Hepatocyte (in vitro differentiated cells): ENCODE measurements around the gene ZBTB16. TPM values are rescaled to one million over a fixed set of nuclear protein-coding genes. Genes with fewer than 3 reads are reported as not detected.

Experiments
- DNase-seq: peaks from one replicate; pipeline ENCODE4 v3.0.0-alpha.2; 2016; ENCODE audit warnings: low spot score
- H2AFZ ChIP-seq: fragments of 200-600 bp; sonication (generic); 2 replicates; pipeline ENCODE4 v1.6.0; 2016; ENCODE audit warnings: antibody characterized with exemption, mild to moderate bottlenecking
- H3K27ac ChIP-seq: fragments of 200-600 bp; sonication (generic); 2 replicates; pipeline ENCODE4 v1.5.1; 2016; ENCODE audit warnings: mild to moderate bottlenecking
- H3K27me3 ChIP-seq: fragments of 200-600 bp; sonication (generic); 2 replicates; pipeline ENCODE4 v1.6.1; 2016
- H3K36me3 ChIP-seq: fragments of 200-600 bp; sonication (generic); replicated peaks from 2 replicates; pipeline ENCODE4 v1.5.1; 2016; ENCODE audit warnings: low read depth; ENCODE audit not compliant: insufficient read depth
- H3K4me1 ChIP-seq: fragments of 200-600 bp; sonication (generic); 2 replicates; pipeline ENCODE4 v1.5.1; 2016; ENCODE audit warnings: mild to moderate bottlenecking, moderate library complexity; ENCODE audit not compliant: insufficient read depth
- H3K4me2 ChIP-seq: fragments of 200-600 bp; sonication (generic); 2 replicates; pipeline ENCODE4 v1.6.0; 2016
- H3K4me3 ChIP-seq: fragments of 200-600 bp; sonication (generic); 2 replicates; pipeline ENCODE4 v1.5.1; 2016; ENCODE audit warnings: mild to moderate bottlenecking
- H3K79me2 ChIP-seq: fragments of 200-600 bp; sonication (generic); 2 replicates; pipeline ENCODE4 v1.6.0; 2017; ENCODE audit warnings: mild to moderate bottlenecking
- H3K9me2 ChIP-seq: fragments of 200-600 bp; sonication (generic); replicated peaks from 2 replicates; pipeline ENCODE4 v1.6.0; 2017; ENCODE audit warnings: mild to moderate bottlenecking; ENCODE audit not compliant: insufficient read depth
- H3K9me3 ChIP-seq: fragments of 200-600 bp; sonication (generic); 2 replicates; pipeline ENCODE4 v1.5.1; 2016; ENCODE audit warnings: low read depth, mild to moderate bottlenecking
- H4K20me1 ChIP-seq: fragments of 200-600 bp; sonication (generic); 2 replicates; pipeline ENCODE4 v1.6.0; 2016; ENCODE audit warnings: mild to moderate bottlenecking; ENCODE audit not compliant: insufficient read depth, poor library complexity, severe bottlenecking
- CTCF ChIP-seq: fragments of 200-600 bp; sonication (generic); IDR thresholded peaks from 2 replicates; pipeline ENCODE4 v1.5.1; 2016; ENCODE audit warnings: antibody characterized with exemption, mild to moderate bottlenecking; ENCODE audit not compliant: poor library complexity
- EZH2 ChIP-seq: fragments of 200-600 bp; sonication (generic); IDR thresholded peaks from 2 replicates; pipeline ENCODE4 v1.6.1; 2016; ENCODE audit warnings: antibody characterized with exemption, mild to moderate bottlenecking, borderline replicate concordance
- EZH2phosphoT487 ChIP-seq: fragments of 200-600 bp; sonication (generic); IDR thresholded peaks from one replicate; pipeline ENCODE4 v1.6.1; 2018; ENCODE audit warnings: antibody characterized with exemption, mild to moderate bottlenecking, low read depth, moderate library complexity; ENCODE audit not compliant: unreplicated experiment, severe bottlenecking
- WGBS: methylation state at CpG from one replicate; pipeline ENCODE4 v1.1.6; 2016; ENCODE audit warnings: low lambda C conversion rate; ENCODE audit errors: missing lambda C conversion rate; 5-methylcytosine and 5-hydroxymethylcytosine counted together
- polyA plus RNA-seq: library from polyadenylated mRNA; unstranded; fragments of >200 nt; fragmentation: Nextera tagmentation; extraction: Ambion mirVana; gene quantifications from 2 replicates; pipeline ENCODE4 v1.2.1, GENCODE V29; 2016
- total RNA-seq: library from RNA; depleted of rRNA; stranded (reverse); fragments of >200 nt; gene quantifications from 2 replicates; pipeline ENCODE4 v1.2.3, GENCODE V29; 2014

Gene ZBTB16
- total and polyA plus RNA-seq, 2 experiments from 2014 or later: 30.1 to 52.3 TPM

- Histone ChIP-seq H3K4me3 (peak overlapping the region; percentile 12), H3K27ac (peak overlapping the region; percentile 92), H3K4me1 (peaks cover 7% of the 10 kb centered on the region), H3K9me3 (no peaks in the 10 kb centered on the region), H3K79me2 (no peaks in the 10 kb centered on the region), H3K4me2 (peak overlapping the region; percentile 28), H3K36me3 (no peaks in the 10 kb centered on the region), H3K9me2 (no peaks in the 10 kb centered on the region), H4K20me1 (no peaks in the 10 kb centered on the region), H3K27me3 (no peaks in the 10 kb centered on the region), H2AFZ (no peak overlapping the region)
- DNase-seq: no peak
- WGBS: 59% methylated on average over 7 of the region's 7 CpGs
- TF ChIP-seq CTCF (no peak), EZH2phosphoT487 (no peak), EZH2 (no peak)
These were observed 237.3 kb downstream of the ZBTB16 start for GRCh38 chr11:114296605-114297372.

- Histone ChIP-seq H4K20me1 (no peaks in the 10 kb centered on the region), H3K27me3 (no peaks in the 10 kb centered on the region), H3K4me3 (no peak overlapping the region), H3K9me2 (no peaks in the 10 kb centered on the region), H3K4me2 (peak overlapping the region; percentile 30), H3K27ac (peak overlapping the region; percentile 92), H3K79me2 (no peaks in the 10 kb centered on the region), H2AFZ (no peak overlapping the region), H3K36me3 (no peaks in the 10 kb centered on the region), H3K9me3 (no peaks in the 10 kb centered on the region), H3K4me1 (peaks cover 7% of the 10 kb centered on the region)
- no peak for DNase-seq
- WGBS: 81% methylated on average over 8 of the region's 8 CpGs
- TF ChIP-seq EZH2phosphoT487 (no peak), EZH2 (no peak), CTCF (no peak)
These were observed 238.5 kb downstream of the ZBTB16 start for GRCh38 chr11:114297806-114298709.

- Histone ChIP-seq H3K4me1 (peaks cover 7% of the 10 kb centered on the region), H3K36me3 (no peaks in the 10 kb centered on the region), H3K4me3 (no peak overlapping the region), H3K9me2 (no peaks in the 10 kb centered on the region), H2AFZ (no peak overlapping the region), H3K4me2 (peak overlapping the region; percentile 30), H3K27me3 (no peaks in the 10 kb centered on the region), H3K9me3 (no peaks in the 10 kb centered on the region), H3K79me2 (no peaks in the 10 kb centered on the region), H3K27ac (no peak overlapping the region), H4K20me1 (no peaks in the 10 kb centered on the region)
- TF ChIP-seq EZH2phosphoT487 (no peak), CTCF (no peak), EZH2 (no peak)
- 84% methylated on average over 2 of the region's 2 CpGs for WGBS
- DNase-seq: no peak
These were observed 239.2 kb downstream of the ZBTB16 start for GRCh38 chr11:114298710-114299109.

Other genes with a start within 250 kb of the ZBTB16 start
- 32.1 and 39.5 TPM in 2 replicates for gene USP28, start 184.1 kb upstream of the ZBTB16 start, total RNA-seq
- gene USP28, start 184.1 kb upstream of the ZBTB16 start, polyA plus RNA-seq: 12.5 and 16.1 TPM in 2 replicates
- gene HTR3B, start 154.9 kb upstream of the ZBTB16 start, total RNA-seq: 0.16 and 0.77 TPM in 2 replicates
- gene HTR3B, start 154.9 kb upstream of the ZBTB16 start, polyA plus RNA-seq: 0.42 TPM in 1 of 2 replicates, not detected in the other
- gene HTR3A, start 84.6 kb upstream of the ZBTB16 start, total RNA-seq: not detected in 2 replicates
- not detected in 2 replicates for gene HTR3A, start 84.6 kb upstream of the ZBTB16 start, polyA plus RNA-seq
- gene NNMT, start 236.7 kb downstream of the ZBTB16 start, total RNA-seq: 115 and 150 TPM in 2 replicates
- gene NNMT, start 236.7 kb downstream of the ZBTB16 start, polyA plus RNA-seq: 366 and 385 TPM in 2 replicates